HepG2 (cell line): Measurements from ENCODE around the gene VSTM5. TPM values are rescaled to one million over a fixed set of nuclear protein-coding genes. Genes with fewer than 3 reads are reported as not detected.

Experiments used
- ARNT ChIP-seq: fragments of 450-650 bp; IDR thresholded peaks from 2 replicates; pipeline ENCODE4 v1.6.1; 2017
- BCLAF1 ChIP-seq: fragments of 450-650 bp; IDR thresholded peaks from 2 replicates; pipeline ENCODE4 v1.6.1; 2017; ENCODE audit warnings: mild to moderate bottlenecking
- IRF2 ChIP-seq: IDR thresholded peaks from 2 replicates; pipeline ENCODE4 v1.6.1; 2018; ENCODE audit warnings: missing genetic modification reagents, missing compliant biosample characterization
- PTBP1 ChIP-seq: fragments of 200-400 bp; formaldehyde crosslinking; IDR thresholded peaks from 2 replicates; pipeline ENCODE4 v1.6.1; 2018; ENCODE audit warnings: low read length, low read depth; ENCODE audit not compliant: poor library complexity, severe bottlenecking
- ZNF616 ChIP-seq: sonication (generic); formaldehyde crosslinking; IDR thresholded peaks from 2 replicates; pipeline ENCODE4 v1.5.0; 2020; ENCODE audit warnings: low read depth, mild to moderate bottlenecking, missing genetic modification reagents
- ZNF629 ChIP-seq: sonication (generic); formaldehyde crosslinking; conservative IDR thresholded peaks from 2 replicates; pipeline ENCODE4 v1.5.0; 2020; ENCODE audit warnings: missing genetic modification reagents
- ZNF670 ChIP-seq: sonication (generic); formaldehyde crosslinking; IDR thresholded peaks from 2 replicates; pipeline ENCODE4 v1.8.0; 2022; ENCODE audit warnings: mild to moderate bottlenecking, missing genetic modification reagents, borderline replicate concordance
- ZNF781 ChIP-seq: sonication (generic); formaldehyde crosslinking; IDR thresholded peaks from 2 replicates; pipeline ENCODE4 v1.5.1; 2020; ENCODE audit warnings: borderline replicate concordance, mild to moderate bottlenecking, missing genetic modification reagents; ENCODE audit errors: not compliant biosample characterization
- polyA plus RNA-seq, 8 experiments: library from polyadenylated mRNA; depleted of rRNA in 3 of 8; stranded (reverse) in 7 of 8; unstranded in 1 of 8; fragments of >200 nt; fragmentation: Illumina TruSeq in 4 of 8; extraction: Trizol in 4 of 8; gene quantifications; 2 replicates each; pipeline versions ENCODE4 v1.2.1 to v1.2.3, GENCODE V29; 2011 to 2016; ENCODE audit warnings: low read depth in 4 of 8, missing spikeins in 1 of 8, mixed read lengths in 1 of 8; ENCODE audit not compliant: insufficient read depth in 1 of 8
- total RNA-seq, 5 experiments: library from RNA; depleted of rRNA; stranded (reverse); fragments of >200 nt; fragmentation: Illumina TruSeq; extraction: Trizol; gene quantifications; 2 replicates each; pipeline ENCODE4 v1.2.3, GENCODE V29; 2016; ENCODE audit warnings: low read depth in 1 of 5
- TF ChIP-seq, protein P1 (sequence below): sonication (generic); formaldehyde crosslinking; IDR thresholded peaks from 2 replicates; pipeline ENCODE4 v1.4.0; 2020; ENCODE audit warnings: mild to moderate bottlenecking, missing genetic modification reagents

VSTM5 gene
- total and polyA plus RNA-seq, 2 of the 13 experiments (the other 11 are each of a cell fraction or from before 2014, with no cell fraction given) = not detected

GRCh38 chr11:93843906-93844305 is 6.5 kb downstream of the VSTM5 start (continued):
- TF ChIP-seq, protein P1, sequence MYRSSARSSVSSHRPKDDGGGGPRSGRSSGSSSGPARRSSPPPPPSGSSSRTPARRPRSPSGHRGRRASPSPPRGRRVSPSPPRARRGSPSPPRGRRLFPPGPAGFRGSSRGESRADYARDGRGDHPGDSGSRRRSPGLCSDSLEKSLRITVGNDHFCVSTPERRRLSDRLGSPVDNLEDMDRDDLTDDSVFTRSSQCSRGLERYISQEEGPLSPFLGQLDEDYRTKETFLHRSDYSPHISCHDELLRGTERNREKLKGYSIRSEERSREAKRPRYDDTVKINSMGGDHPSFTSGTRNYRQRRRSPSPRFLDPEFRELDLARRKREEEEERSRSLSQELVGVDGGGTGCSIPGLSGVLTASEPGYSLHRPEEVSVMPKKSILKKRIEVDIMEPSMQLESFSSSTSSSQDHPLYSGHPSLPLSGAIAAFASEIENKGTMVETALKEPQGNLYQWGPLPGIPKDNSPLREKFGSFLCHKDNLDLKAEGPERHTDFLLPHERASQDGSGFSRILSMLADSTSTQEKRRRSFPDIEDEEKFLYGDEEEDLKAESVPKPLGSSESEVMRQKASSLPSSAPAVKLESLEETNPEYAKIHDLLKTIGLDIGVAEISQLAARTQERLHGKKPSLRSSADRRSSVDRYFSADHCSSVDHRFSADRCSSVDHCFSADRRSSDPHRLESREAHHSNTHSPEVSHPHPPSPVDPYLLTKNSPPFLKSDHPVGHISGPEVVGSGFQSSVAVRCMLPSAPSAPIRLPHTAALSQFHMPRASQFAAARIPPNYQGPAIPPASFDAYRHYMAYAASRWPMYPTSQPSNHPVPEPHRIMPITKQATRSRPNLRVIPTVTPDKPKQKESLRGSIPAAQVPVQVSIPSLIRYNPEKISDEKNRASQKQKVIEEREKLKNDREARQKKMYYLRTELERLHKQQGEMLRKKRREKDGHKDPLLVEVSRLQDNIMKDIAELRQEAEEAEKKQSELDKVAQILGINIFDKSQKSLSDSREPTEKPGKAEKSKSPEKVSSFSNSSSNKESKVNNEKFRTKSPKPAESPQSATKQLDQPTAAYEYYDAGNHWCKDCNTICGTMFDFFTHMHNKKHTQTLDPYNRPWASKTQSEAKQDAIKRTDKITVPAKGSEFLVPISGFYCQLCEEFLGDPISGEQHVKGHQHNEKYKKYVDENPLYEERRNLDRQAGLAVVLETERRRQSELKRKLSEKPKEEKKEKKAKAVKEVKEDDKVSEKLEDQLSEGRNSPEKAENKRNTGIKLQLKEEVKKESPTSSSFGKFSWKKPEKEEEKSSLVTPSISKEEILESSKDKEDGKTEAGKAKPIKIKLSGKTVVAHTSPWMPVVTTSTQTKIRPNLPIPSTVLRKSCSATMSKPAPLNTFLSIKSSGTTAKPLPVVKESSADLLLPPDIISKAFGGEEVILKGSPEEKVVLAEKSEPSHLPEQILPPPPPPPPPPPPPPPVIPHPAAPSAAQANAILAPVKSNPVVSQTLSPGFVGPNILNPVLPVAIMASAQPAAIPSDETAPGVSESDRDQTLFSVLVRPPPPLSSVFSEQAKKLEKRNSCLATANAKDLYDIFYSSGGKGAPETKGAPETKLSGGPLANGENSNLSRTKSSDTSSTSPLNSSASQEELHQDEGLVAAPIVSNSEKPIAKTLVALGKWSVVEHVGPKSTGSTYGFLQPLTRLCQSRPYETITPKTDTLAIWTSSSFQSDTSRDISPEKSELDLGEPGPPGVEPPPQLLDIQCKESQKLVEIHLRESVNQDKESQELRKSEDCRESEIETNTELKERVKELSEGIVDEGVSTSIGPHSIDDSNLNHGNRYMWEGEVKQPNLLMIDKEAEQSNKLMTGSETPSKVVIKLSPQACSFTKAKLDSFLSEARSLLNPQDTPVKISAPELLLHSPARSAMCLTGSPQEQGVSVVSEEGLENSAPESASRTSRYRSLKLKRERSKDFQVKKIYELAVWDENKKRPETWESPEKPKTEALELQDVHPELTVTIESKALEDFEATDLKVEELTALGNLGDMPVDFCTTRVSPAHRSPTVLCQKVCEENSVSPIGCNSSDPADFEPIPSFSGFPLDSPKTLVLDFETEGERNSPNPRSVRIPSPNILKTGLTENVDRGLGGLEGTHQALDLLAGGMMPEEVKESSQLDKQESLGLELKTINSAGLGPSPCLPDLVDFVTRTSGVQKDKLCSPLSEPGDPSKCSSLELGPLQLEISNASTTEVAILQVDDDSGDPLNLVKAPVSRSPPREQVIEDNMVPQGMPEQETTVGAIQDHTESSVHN (CRISPR knock-in tag) = no peak
- TF ChIP-seq ZNF629 (CRISPR knock-in tag) (no peak), ZNF670 (no peak), BCLAF1 (no peak), ZNF781 (CRISPR knock-in tag) (no peak), ZNF616 (CRISPR knock-in tag) (no peak), ARNT (no peak), IRF2 (CRISPR knock-in tag) (no peak), PTBP1 (no peak)
